Gastroesophageal sphincter (tissue), 3 donors: ENCODE results near the gene OAS3.

Experiments used
- CTCF ChIP-seq, 4 experiments: fragments of 200-600 bp in 2 of 4; fragments of 450-650 bp in 2 of 4; sonication (generic) in 1 of 4; IDR thresholded peaks; one replicate each; pipeline ENCODE4 v1.5.1; 2017 to 2019; ENCODE audit warnings: antibody characterized with exemption in 4 of 4, mild to moderate bottlenecking in 2 of 4, moderate library complexity in 2 of 4
- EP300 ChIP-seq: sonication (generic); formaldehyde crosslinking; IDR thresholded peaks from one replicate; pipeline ENCODE4 v1.6.1; 2017; ENCODE audit warnings: antibody characterized with exemption, mild to moderate bottlenecking

GRCh38 chr12:113003636-113004035 is 65.4 kb downstream of the OAS3 start:
- TF ChIP-seq CTCF (IDR thresholded peaks at IDR 0.05) = no peak
- TF ChIP-seq EP300 = no peak
